GM23338 (cell line): Measurements from ENCODE around the gene ACCSL. TPM values are rescaled to one million over a fixed set of nuclear protein-coding genes. Genes with fewer than 3 reads are reported as not detected.

Experiments used
- ATAC-seq: fragments of 200-7000 bp; cut with Tn5 transposase; 3 replicates; pipeline ENCODE4 v1.9.1; 2020
- DNase-seq: peaks from one replicate; pipeline ENCODE4 v3.0.0-alpha.2; 2015; ENCODE audit warnings: low spot score
- H2AFZ ChIP-seq: fragments of 200-600 bp; sonication (generic); 2 replicates; pipeline ENCODE4 v1.8.0; 2016; ENCODE audit warnings: antibody characterized with exemption, mild to moderate bottlenecking, moderate library complexity
- H3F3A ChIP-seq: fragments of 200-600 bp; sonication (generic); replicated peaks from 2 replicates; pipeline ENCODE4 v1.8.0; 2017; ENCODE audit warnings: antibody characterized with exemption, mixed run types, low read depth
- H3K27ac ChIP-seq: fragments of 200-600 bp; sonication (generic); 2 replicates; pipeline ENCODE4 v1.6.1; 2016; ENCODE audit warnings: low read depth
- H3K27me3 ChIP-seq: fragments of 200-600 bp; sonication (generic); 2 replicates; pipeline ENCODE4 v1.8.0; 2016; ENCODE audit warnings: mild to moderate bottlenecking, mixed run types, moderate library complexity; ENCODE audit not compliant: insufficient read depth
- H3K36me3 ChIP-seq: fragments of 200-600 bp; sonication (generic); 2 replicates; pipeline ENCODE4 v1.8.0; 2016; ENCODE audit warnings: mild to moderate bottlenecking; ENCODE audit not compliant: insufficient read depth
- H3K4me1 ChIP-seq: fragments of 200-600 bp; sonication (generic); 2 replicates; pipeline ENCODE4 v1.8.0; 2016; ENCODE audit warnings: mild to moderate bottlenecking, moderate library complexity; ENCODE audit not compliant: insufficient read depth
- H3K4me2 ChIP-seq: fragments of 200-600 bp; sonication (generic); 2 replicates; pipeline ENCODE4 v1.7.1; 2017; ENCODE audit warnings: mixed run types
- H3K4me3 ChIP-seq: fragments of 200-600 bp; sonication (generic); 2 replicates; pipeline ENCODE4 v1.6.1; 2016; ENCODE audit warnings: mixed run types
- H3K79me2 ChIP-seq: fragments of 200-600 bp; sonication (generic); replicated peaks from 2 replicates; pipeline ENCODE4 v1.8.0; 2017; ENCODE audit warnings: mild to moderate bottlenecking; ENCODE audit not compliant: insufficient read depth
- H3K9me2 ChIP-seq: fragments of 200-600 bp; sonication (generic); 2 replicates; pipeline ENCODE4 v1.8.0; 2017; ENCODE audit not compliant: insufficient read depth
- H4K20me1 ChIP-seq: fragments of 200-600 bp; sonication (generic); replicated peaks from 2 replicates; pipeline ENCODE4 v1.8.0; 2017; ENCODE audit warnings: mild to moderate bottlenecking; ENCODE audit not compliant: insufficient read depth
- H3K27ac Mint-ChIP-seq: 2 replicates; pipeline ENCODE4 v1.8.0; 2020; ENCODE audit warnings: inconsistent platforms, mild to moderate bottlenecking, moderate library complexity, mixed read lengths
- H3K27me3 Mint-ChIP-seq: 3 replicates; pipeline ENCODE4 v1.8.0; 2022; ENCODE audit warnings: low read depth, mild to moderate bottlenecking, moderate library complexity, mixed read lengths, inconsistent platforms; ENCODE audit not compliant: insufficient read depth, poor library complexity
- H3K36me3 Mint-ChIP-seq: 3 replicates; pipeline ENCODE4 v1.8.0; 2021; ENCODE audit warnings: low read depth, mild to moderate bottlenecking, inconsistent platforms, moderate library complexity, mixed read lengths
- H3K4me1 Mint-ChIP-seq: 3 replicates; pipeline ENCODE4 v1.8.0; 2020; ENCODE audit warnings: mild to moderate bottlenecking, inconsistent platforms, mixed read lengths
- H3K4me3 Mint-ChIP-seq: 3 replicates; pipeline ENCODE4 v1.8.0; 2021; ENCODE audit warnings: moderate library complexity, mild to moderate bottlenecking, inconsistent platforms, mixed read lengths
- H3K9me3 Mint-ChIP-seq: 3 replicates; pipeline ENCODE4 v1.8.0; 2020; ENCODE audit warnings: moderate library complexity, mild to moderate bottlenecking, inconsistent platforms, mixed read lengths
- CREB1 ChIP-seq: fragments of 250-450 bp; sonication (Bioruptor Pico); IDR thresholded peaks from 2 replicates; pipeline ENCODE4 v1.5.0; 2020; ENCODE audit warnings: low read depth, mild to moderate bottlenecking, moderate library complexity
- CTCF ChIP-seq, 2 experiments: fragments of 200-600 bp in 1 of 2; sonication (generic) in 1 of 2; conservative IDR thresholded peaks; 2 replicates each; pipeline versions ENCODE4 v1.5.1 to v1.6.1; 2016 to 2017; ENCODE audit warnings: antibody characterized with exemption in 2 of 2, low read depth in 2 of 2, mild to moderate bottlenecking in 2 of 2, moderate library complexity in 1 of 2
- ETS1 ChIP-seq: IDR thresholded peaks from 2 replicates; pipeline ENCODE4 v1.6.1; 2016; ENCODE audit warnings: antibody characterized with exemption
- NANOG ChIP-seq: IDR thresholded peaks from 2 replicates; pipeline ENCODE4 v1.6.1; 2016; ENCODE audit warnings: antibody characterized with exemption, borderline replicate concordance
- POLR2AphosphoS5 ChIP-seq: IDR thresholded peaks from 2 replicates; pipeline ENCODE4 v1.6.1; 2016; ENCODE audit warnings: antibody characterized with exemption, low read depth
- REST ChIP-seq: IDR thresholded peaks from one replicate; pipeline ENCODE4 v1.6.1; 2018; ENCODE audit warnings: antibody characterized with exemption; ENCODE audit not compliant: unreplicated experiment
- STAT1 ChIP-seq: IDR thresholded peaks from one replicate; pipeline ENCODE4 v1.6.1; 2016; ENCODE audit warnings: antibody characterized with exemption; ENCODE audit not compliant: unreplicated experiment
- ZNF331 ChIP-seq: fragments of 250-450 bp; sonication (Bioruptor Pico); IDR thresholded peaks from 2 replicates; pipeline ENCODE4 v1.5.0; 2020; ENCODE audit warnings: low read depth, mild to moderate bottlenecking, moderate library complexity
- polyA plus RNA-seq: library from polyadenylated mRNA; unstranded; fragments of >200 nt; fragmentation: Nextera tagmentation; extraction: Ambion mirVana; gene quantifications from 2 replicates; pipeline ENCODE4 v1.2.1, GENCODE V29; 2016
- total RNA-seq: library from RNA; depleted of rRNA; stranded (reverse); fragments of >200 nt; shearing (Covaris generic); gene quantifications from 2 replicates; pipeline ENCODE4 v1.2.3, GENCODE V29; 2014
- TF ChIP-seq, protein P1 (sequence below): fragments of 250-450 bp; sonication (Bioruptor Pico); IDR thresholded peaks from 2 replicates; pipeline ENCODE4 v1.5.0; 2020; ENCODE audit warnings: mild to moderate bottlenecking, moderate library complexity

ACCSL gene
- total and polyA plus RNA-seq, 2 experiments from 2014 or later, result not detected

GRCh38 chr11:44006917-44007361 lies 40.8 kb upstream of the ACCSL start:
- DNase-seq, result no peak
- H3K36me3 Mint-ChIP-seq, result no peaks in the 10 kb centered on the region
- Histone ChIP-seq H2AFZ (no peak overlapping the region), H3K27me3 (no peaks in the 10 kb centered on the region), H3K27ac (no peak overlapping the region), H3K36me3 (no peaks in the 10 kb centered on the region), H3K4me2 (no peak overlapping the region), H3F3A (no peaks in the 10 kb centered on the region), H3K4me1 (peaks cover 5% of the 10 kb centered on the region; the same call in 1 of the 2 replicates), H3K79me2 (no peaks in the 10 kb centered on the region), H3K4me3 (no peak overlapping the region), H4K20me1 (no peaks in the 10 kb centered on the region), H3K9me2 (no peaks in the 10 kb centered on the region)
- TF ChIP-seq STAT1 (no peak), CTCF (conservative IDR thresholded peaks at IDR 0.05; ENCODE audit: low read depth in 2 of 2) (no peak), NANOG (no peak), ETS1 (no peak), REST (no peak), CREB1 (no peak), POLR2AphosphoS5 (no peak), ZNF331 (CRISPR knock-in tag) (no peak)
- TF ChIP-seq, protein P1, sequence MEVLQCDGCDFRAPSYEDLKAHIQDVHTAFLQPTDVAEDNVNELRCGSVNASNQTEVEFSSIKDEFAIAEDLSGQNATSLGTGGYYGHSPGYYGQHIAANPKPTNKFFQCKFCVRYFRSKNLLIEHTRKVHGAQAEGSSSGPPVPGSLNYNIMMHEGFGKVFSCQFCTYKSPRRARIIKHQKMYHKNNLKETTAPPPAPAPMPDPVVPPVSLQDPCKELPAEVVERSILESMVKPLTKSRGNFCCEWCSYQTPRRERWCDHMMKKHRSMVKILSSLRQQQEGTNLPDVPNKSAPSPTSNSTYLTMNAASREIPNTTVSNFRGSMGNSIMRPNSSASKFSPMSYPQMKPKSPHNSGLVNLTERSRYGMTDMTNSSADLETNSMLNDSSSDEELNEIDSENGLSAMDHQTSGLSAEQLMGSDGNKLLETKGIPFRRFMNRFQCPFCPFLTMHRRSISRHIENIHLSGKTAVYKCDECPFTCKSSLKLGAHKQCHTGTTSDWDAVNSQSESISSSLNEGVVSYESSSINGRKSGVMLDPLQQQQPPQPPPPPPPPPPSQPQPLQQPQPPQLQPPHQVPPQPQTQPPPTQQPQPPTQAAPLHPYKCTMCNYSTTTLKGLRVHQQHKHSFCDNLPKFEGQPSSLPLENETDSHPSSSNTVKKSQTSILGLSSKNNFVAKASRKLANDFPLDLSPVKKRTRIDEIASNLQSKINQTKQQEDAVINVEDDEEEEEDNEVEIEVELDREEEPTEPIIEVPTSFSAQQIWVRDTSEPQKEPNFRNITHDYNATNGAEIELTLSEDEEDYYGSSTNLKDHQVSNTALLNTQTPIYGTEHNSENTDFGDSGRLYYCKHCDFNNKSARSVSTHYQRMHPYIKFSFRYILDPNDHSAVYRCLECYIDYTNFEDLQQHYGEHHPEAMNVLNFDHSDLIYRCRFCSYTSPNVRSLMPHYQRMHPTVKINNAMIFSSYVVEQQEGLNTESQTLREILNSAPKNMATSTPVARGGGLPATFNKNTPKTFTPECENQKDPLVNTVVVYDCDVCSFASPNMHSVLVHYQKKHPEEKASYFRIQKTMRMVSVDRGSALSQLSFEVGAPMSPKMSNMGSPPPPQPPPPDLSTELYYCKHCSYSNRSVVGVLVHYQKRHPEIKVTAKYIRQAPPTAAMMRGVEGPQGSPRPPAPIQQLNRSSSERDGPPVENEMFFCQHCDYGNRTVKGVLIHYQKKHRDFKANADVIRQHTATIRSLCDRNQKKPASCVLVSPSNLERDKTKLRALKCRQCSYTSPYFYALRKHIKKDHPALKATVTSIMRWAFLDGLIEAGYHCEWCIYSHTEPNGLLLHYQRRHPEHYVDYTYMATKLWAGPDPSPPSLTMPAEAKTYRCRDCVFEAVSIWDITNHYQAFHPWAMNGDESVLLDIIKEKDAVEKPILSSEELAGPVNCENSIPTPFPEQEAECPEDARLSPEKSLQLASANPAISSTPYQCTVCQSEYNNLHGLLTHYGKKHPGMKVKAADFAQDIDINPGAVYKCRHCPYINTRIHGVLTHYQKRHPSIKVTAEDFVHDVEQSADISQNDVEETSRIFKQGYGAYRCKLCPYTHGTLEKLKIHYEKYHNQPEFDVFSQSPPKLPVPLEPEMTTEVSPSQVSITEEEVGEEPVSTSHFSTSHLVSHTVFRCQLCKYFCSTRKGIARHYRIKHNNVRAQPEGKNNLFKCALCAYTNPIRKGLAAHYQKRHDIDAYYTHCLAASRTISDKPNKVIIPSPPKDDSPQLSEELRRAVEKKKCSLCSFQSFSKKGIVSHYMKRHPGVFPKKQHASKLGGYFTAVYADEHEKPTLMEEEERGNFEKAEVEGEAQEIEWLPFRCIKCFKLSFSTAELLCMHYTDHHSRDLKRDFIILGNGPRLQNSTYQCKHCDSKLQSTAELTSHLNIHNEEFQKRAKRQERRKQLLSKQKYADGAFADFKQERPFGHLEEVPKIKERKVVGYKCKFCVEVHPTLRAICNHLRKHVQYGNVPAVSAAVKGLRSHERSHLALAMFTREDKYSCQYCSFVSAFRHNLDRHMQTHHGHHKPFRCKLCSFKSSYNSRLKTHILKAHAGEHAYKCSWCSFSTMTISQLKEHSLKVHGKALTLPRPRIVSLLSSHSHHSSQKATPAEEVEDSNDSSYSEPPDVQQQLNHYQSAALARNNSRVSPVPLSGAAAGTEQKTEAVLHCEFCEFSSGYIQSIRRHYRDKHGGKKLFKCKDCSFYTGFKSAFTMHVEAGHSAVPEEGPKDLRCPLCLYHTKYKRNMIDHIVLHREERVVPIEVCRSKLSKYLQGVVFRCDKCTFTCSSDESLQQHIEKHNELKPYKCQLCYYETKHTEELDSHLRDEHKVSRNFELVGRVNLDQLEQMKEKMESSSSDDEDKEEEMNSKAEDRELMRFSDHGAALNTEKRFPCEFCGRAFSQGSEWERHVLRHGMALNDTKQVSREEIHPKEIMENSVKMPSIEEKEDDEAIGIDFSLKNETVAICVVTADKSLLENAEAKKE (CRISPR knock-in tag), result no peak
- peaks cover 17% of the 10 kb centered on the region for H3K4me1 Mint-ChIP-seq
- no peaks in the 10 kb centered on the region for H3K9me3 Mint-ChIP-seq
- peaks cover 14% of the 10 kb centered on the region for H3K27me3 Mint-ChIP-seq
- no peak overlapping the region for H3K27ac Mint-ChIP-seq
- H3K4me3 Mint-ChIP-seq, result no peak overlapping the region
- ATAC-seq, result no peak
